Endothelial cell of umbilical vein (primary cell): ENCODE results near the gene NCOA7. TPM values are rescaled to one million over a fixed set of nuclear protein-coding genes. Genes with fewer than 3 reads are reported as not detected.

Experiments
- BruUV-seq: library from RNA; stranded (reverse); fragments of 400-500 nt; replicated peaks from 2 replicates; lab custom pipeline; 2021; lab: Mats Ljungman, UMichigan
- CTCF ChIA-PET: fragments of 300-600, 350-600 bp; sonication (Branson Sonifier 250); formaldehyde crosslinking; loops from one replicate; lab custom pipeline; 2021; ENCODE audit warnings: antibody characterized with exemption, inconsistent platforms; lab: Charles Lee
- POLR2A ChIA-PET: fragments of 300-600, 350-600 bp; sonication (Branson Sonifier 250); formaldehyde crosslinking; loops from one replicate; lab custom pipeline; 2021; ENCODE audit warnings: antibody characterized with exemption, inconsistent platforms; lab: Charles Lee
- DNase-seq: peaks from one replicate; pipeline ENCODE4 v3.0.0-alpha.2; 2011; ENCODE audit warnings: low read depth, low spot score
- FAIRE-seq: peaks from 2 replicates; lab custom pipeline; 2011; peaks lifted over from hg19 to GRCh38; lab: Jason Lieb, UNC
- H2AFZ ChIP-seq: 2 replicates; pipeline ENCODE4 v1.6.0; 2012; ENCODE audit warnings: low read depth, low read length, control low read depth, inconsistent platforms
- H3K27ac ChIP-seq: 2 replicates; pipeline ENCODE4 v1.5.1; 2011; ENCODE audit warnings: low read depth, mild to moderate bottlenecking, control low read depth, low read length, moderate library complexity; ENCODE audit not compliant: insufficient read depth
- H3K27me3 ChIP-seq, 2 experiments: 2 replicates each; pipeline versions ENCODE4 v1.6.0 to v1.6.1; 2011; ENCODE audit warnings: low read length in 2 of 2, mixed read lengths in 1 of 2; ENCODE audit not compliant: control insufficient read depth in 2 of 2, insufficient read depth in 2 of 2
- H3K36me3 ChIP-seq, 2 experiments: 2 replicates in 1 of 2; 3 replicates in 1 of 2; pipeline ENCODE4 v1.5.1; 2011; ENCODE audit warnings: low read length in 2 of 2, mild to moderate bottlenecking in 1 of 2, moderate library complexity in 1 of 2; ENCODE audit not compliant: control insufficient read depth in 2 of 2, insufficient read depth in 2 of 2; ENCODE audit errors: extremely low read depth in 1 of 2
- H3K4me1 ChIP-seq: 3 replicates; pipeline ENCODE4 v1.5.1; 2011; ENCODE audit warnings: mild to moderate bottlenecking, low read length; ENCODE audit not compliant: control insufficient read depth, insufficient read depth; ENCODE audit errors: extremely low read depth
- H3K4me2 ChIP-seq: 2 replicates; pipeline ENCODE4 v1.6.1; 2011; ENCODE audit warnings: low read length, control low read depth, mixed read lengths; ENCODE audit not compliant: insufficient read depth
- H3K4me3 ChIP-seq, 3 experiments: fragments of 200-600 bp in 1 of 3; sonication (generic), shearing (Covaris generic) in 1 of 3; replicated peaks in 1 of 3; 2 replicates each; pipeline ENCODE4 v1.5.1; 2011 to 2016; ENCODE audit warnings: control low read depth in 3 of 3, low read length in 3 of 3, mild to moderate bottlenecking in 2 of 3, inconsistent platforms in 1 of 3, low read depth in 1 of 3, moderate library complexity in 1 of 3; ENCODE audit not compliant: insufficient read depth in 1 of 3
- H3K79me2 ChIP-seq: 2 replicates; pipeline ENCODE4 v1.6.0; 2012; ENCODE audit warnings: low read length, inconsistent platforms; ENCODE audit not compliant: control insufficient read depth, insufficient read depth
- H3K9ac ChIP-seq: replicated peaks from 2 replicates; pipeline ENCODE3; 2011; ENCODE audit warnings: low read length, control low read depth; ENCODE audit not compliant: insufficient read depth; ENCODE audit errors: extremely low read depth
- H3K9me1 ChIP-seq: replicated peaks from 3 replicates; pipeline ENCODE4 v1.6.0; 2011; ENCODE audit warnings: mild to moderate bottlenecking, low read length; ENCODE audit not compliant: control insufficient read depth, insufficient read depth; ENCODE audit errors: extremely low read depth
- H3K9me3 ChIP-seq: replicated peaks from 2 replicates; pipeline ENCODE4 v1.5.1; 2012; ENCODE audit warnings: low read length, inconsistent platforms; ENCODE audit not compliant: control insufficient read depth, insufficient read depth
- H4K20me1 ChIP-seq: replicated peaks from 2 replicates; pipeline ENCODE3; 2011; ENCODE audit warnings: mild to moderate bottlenecking, low read length; ENCODE audit not compliant: control insufficient read depth, insufficient read depth; ENCODE audit errors: extremely low read depth
- CTCF ChIP-seq, 2 donors: IDR thresholded peaks; 1 replicate in 1 of 2; 2 replicates in 1 of 2; pipeline ENCODE4 v1.5.1; 2011; ENCODE audit warnings: low read length in 2 of 2, mild to moderate bottlenecking in 2 of 2, moderate library complexity in 2 of 2, control low read depth in 1 of 2, inconsistent platforms in 1 of 2, low read depth in 1 of 2; ENCODE audit not compliant: insufficient read depth in 1 of 2; ENCODE audit errors: extremely low read depth in 1 of 2
- EZH2 ChIP-seq: IDR thresholded peaks from 2 replicates; pipeline ENCODE4 v1.6.1; 2012; ENCODE audit warnings: borderline replicate concordance, low read depth, mild to moderate bottlenecking, moderate library complexity, low read length, inconsistent platforms; ENCODE audit not compliant: severe bottlenecking
- FOS ChIP-seq: IDR thresholded peaks from 2 replicates; pipeline ENCODE4 v1.6.1; 2011; ENCODE audit warnings: mild to moderate bottlenecking, low read length, moderate library complexity, borderline replicate concordance; ENCODE audit not compliant: insufficient read depth
- GATA2 ChIP-seq: IDR thresholded peaks from 2 replicates; pipeline ENCODE4 v1.7.0; 2011; ENCODE audit warnings: low read depth, mild to moderate bottlenecking, moderate library complexity, mixed read lengths, low read length; ENCODE audit not compliant: insufficient read length, insufficient read depth
- JUN ChIP-seq: IDR thresholded peaks from 2 replicates; pipeline ENCODE4 v1.6.1; 2011; ENCODE audit warnings: borderline replicate concordance, low read depth; ENCODE audit not compliant: insufficient read length, insufficient read depth
- MAX ChIP-seq: IDR thresholded peaks from 2 replicates; pipeline ENCODE4 v1.6.1; 2011; ENCODE audit not compliant: insufficient read depth, insufficient read length
- MYC ChIP-seq: IDR thresholded peaks from one replicate; pipeline ENCODE4 v1.6.1; 2011; ENCODE audit warnings: mild to moderate bottlenecking, low read depth, low read length
- POLR2A ChIP-seq: IDR thresholded peaks from 2 replicates; pipeline ENCODE4 v1.6.1; 2012; ENCODE audit warnings: low read depth, mild to moderate bottlenecking, control low read depth, low read length
- POLR2AphosphoS5 ChIP-seq: IDR thresholded peaks from 2 replicates; pipeline ENCODE4 v1.6.1; 2012; ENCODE audit warnings: low read depth, mild to moderate bottlenecking, control low read depth, low read length, moderate library complexity; ENCODE audit not compliant: insufficient read depth
- dilution Hi-C: fragments of 300-500 bp; cut with MboI; formaldehyde crosslinking; loops from one replicate; pipeline ENCODE4 v1.15.0; 2019; ENCODE audit warnings: low sequenced_read_pairs; ENCODE audit not compliant: extremely low pct_ligation_motif_present
- intact Hi-C: fragments of 100-400 bp; cut with micrococcal nuclease; formaldehyde crosslinking; loops from one replicate; pipeline ENCODE4 v1.10.0; 2022
- polyA plus RNA-seq, 4 experiments: library from polyadenylated mRNA; depleted of rRNA in 3 of 4; stranded (reverse) in 3 of 4; unstranded in 1 of 4; fragments of >200 nt; gene quantifications; 2 replicates each; pipeline versions ENCODE4 v1.2.1 to v1.2.3, GENCODE V29; 2011 to 2012; ENCODE audit warnings: missing spikeins in 1 of 4
- total RNA-seq: library from RNA; stranded (reverse); gene quantifications from 2 replicates; pipeline ENCODE4 v1.2.3, GENCODE V29; 2021

The NCOA7 gene
- total and polyA plus RNA-seq, 2 donors (not counting 3 experiments of a cell fraction or from before 2014, with no cell fraction given) = 27.7 to 71.2 TPM

- BruUV-seq = no TSS peak
- H4K20me1 ChIP-seq = no peaks in the 10 kb centered on the region
- intact Hi-C loops = no loop called here
- no peak for FAIRE-seq
- no peaks in the 10 kb centered on the region for H3K79me2 ChIP-seq
- peaks cover 2% of the 10 kb centered on the region for H3K9me1 ChIP-seq
- H3K27me3 ChIP-seq = no peaks in the 10 kb centered on the region
- dilution Hi-C loops = no loop called here
- H3K9me3 ChIP-seq = no peaks in the 10 kb centered on the region
- no peak overlapping the region for H2AFZ ChIP-seq
- no peak overlapping the region for H3K9ac ChIP-seq
- H3K4me3 ChIP-seq = no peak overlapping the region
- peak overlapping the region; percentile 15 for H3K27ac ChIP-seq
- H3K4me1 ChIP-seq = peaks cover 34% of the 10 kb centered on the region
- peaks cover 11 to 13% of the 10 kb centered on the region in 2 experiments for H3K36me3 ChIP-seq
- no peak for TF ChIP-seq GATA2
- TF ChIP-seq CTCF (IDR thresholded peaks at IDR 0.05; ENCODE audit: extremely low read depth in 1 of 2, insufficient read depth in 1 of 2, low read depth in 1 of 2, low read length in 2 of 2) = no peak
- TF ChIP-seq MYC = no peak
- no peak for TF ChIP-seq FOS
- TF ChIP-seq MAX = no peak
- TF ChIP-seq POLR2AphosphoS5 = no peak
- no peak for TF ChIP-seq EZH2
- TF ChIP-seq POLR2A = no peak
- no peak for TF ChIP-seq JUN
- POLR2A ChIA-PET = no interaction called here
- DNase-seq = no peak
- no peak overlapping the region for H3K4me2 ChIP-seq
- CTCF ChIA-PET = interaction anchor here (1.4 to 1.8 kb wide), 5 partner anchors 38 to 126 kb away, joined by 4 to 7 read pairs (median 4); partner anchors contain the start of gene HINT3
Measured at GRCh38 chr6:125913145-125913544, 122.4 kb downstream of the NCOA7 start.
